Activated T-helper 17 cell treated with anti-CD3 and anti-CD28 coated beads, Interleukin-2, amount 50 U/mL, for 72 hours (primary cell): ENCODE data around the gene CCDC182. TPM values are rescaled to one million over a fixed set of nuclear protein-coding genes. Genes with fewer than 3 reads are reported as not detected.
A peak's percentile ranks its signal among the peaks of the same experiment; 100 is the strongest.

ENCODE experiments used
- ATAC-seq: fragments of 150-1000 bp; cut with Tn5 transposase; replicated peaks from 2 replicates; pipeline ENCODE4 v1.10.0; 2021; ENCODE audit warnings: mild to moderate bottlenecking, moderate library complexity
- H3K27ac Mint-ChIP-seq: one replicate; pipeline ENCODE4 v1.8.0; 2022; ENCODE audit warnings: mixed read lengths
- H3K27me3 Mint-ChIP-seq: one replicate; pipeline ENCODE4 v1.8.0; 2022; ENCODE audit warnings: mixed read lengths
- H3K36me3 Mint-ChIP-seq: one replicate; pipeline ENCODE4 v1.8.0; 2022; ENCODE audit warnings: low read depth, mild to moderate bottlenecking, mixed read lengths
- H3K4me1 Mint-ChIP-seq: one replicate; pipeline ENCODE4 v1.8.0; 2022; ENCODE audit warnings: mixed read lengths
- H3K4me3 Mint-ChIP-seq: one replicate; pipeline ENCODE4 v1.8.0; 2022; ENCODE audit warnings: mild to moderate bottlenecking, mixed read lengths
- H3K9me3 Mint-ChIP-seq: one replicate; pipeline ENCODE4 v1.8.0; 2022; ENCODE audit warnings: mixed read lengths
- total RNA-seq, 2 donors: library from RNA; stranded (reverse); gene quantifications; one replicate each; pipeline ENCODE4 v1.2.3, GENCODE V29; 2022

Gene CCDC182
- total RNA-seq, 2 donors from 2014 or later = not detected

- Mint-ChIP-seq H3K27ac (no peak overlapping the region), H3K36me3 (no peaks in the 10 kb centered on the region), H3K4me3 (no peak overlapping the region), H3K9me3 (no peaks in the 10 kb centered on the region), H3K4me1 (no peaks in the 10 kb centered on the region), H3K27me3 (peaks cover 3% of the 10 kb centered on the region)
- no peak for ATAC-seq
These were observed 39.0 kb downstream of the CCDC182 start for GRCh38 chr17:57705921-57706695.

- no peaks in the 10 kb centered on the region for H3K4me1 Mint-ChIP-seq
- H3K27ac Mint-ChIP-seq = no peak overlapping the region
These were observed 40.7 kb downstream of the CCDC182 start for GRCh38 chr17:57704448-57704847.

GRCh38 chr17:57703273-57703672 is 41.8 kb downstream of the CCDC182 start:
- no peaks in the 10 kb centered on the region for H3K9me3 Mint-ChIP-seq
- no peaks in the 10 kb centered on the region for H3K4me1 Mint-ChIP-seq
- H3K4me3 Mint-ChIP-seq = no peak overlapping the region
- no peak for ATAC-seq
- H3K27me3 Mint-ChIP-seq = no peaks in the 10 kb centered on the region
- H3K27ac Mint-ChIP-seq = no peak overlapping the region
- no peaks in the 10 kb centered on the region for H3K36me3 Mint-ChIP-seq

More at GRCh38 chr17:57704448-57704847, 40.7 kb downstream of the CCDC182 start:
- no peaks in the 10 kb centered on the region for H3K36me3 Mint-ChIP-seq
- no peaks in the 10 kb centered on the region for H3K27me3 Mint-ChIP-seq
- H3K4me3 Mint-ChIP-seq = no peak overlapping the region
- no peak for ATAC-seq
- no peaks in the 10 kb centered on the region for H3K9me3 Mint-ChIP-seq

GRCh38 chr17:57701124-57701523 is 44.0 kb downstream of the CCDC182 start:
- Mint-ChIP-seq H3K27ac (no peak overlapping the region), H3K36me3 (no peaks in the 10 kb centered on the region), H3K4me3 (no peak overlapping the region), H3K4me1 (no peaks in the 10 kb centered on the region), H3K27me3 (no peaks in the 10 kb centered on the region), H3K9me3 (no peaks in the 10 kb centered on the region)
- no peak for ATAC-seq

- no peak for ATAC-seq
- no peaks in the 10 kb centered on the region for H3K9me3 Mint-ChIP-seq
- no peaks in the 10 kb centered on the region for H3K27me3 Mint-ChIP-seq
- H3K4me1 Mint-ChIP-seq = no peaks in the 10 kb centered on the region
- peak overlapping the region; percentile 16 for H3K27ac Mint-ChIP-seq
- no peak overlapping the region for H3K4me3 Mint-ChIP-seq
- H3K36me3 Mint-ChIP-seq = no peaks in the 10 kb centered on the region
These were observed 45.3 kb downstream of the CCDC182 start for GRCh38 chr17:57699751-57700219.

- no peaks in the 10 kb centered on the region for H3K27me3 Mint-ChIP-seq
- H3K4me1 Mint-ChIP-seq = peaks cover 5% of the 10 kb centered on the region
- no peak overlapping the region for H3K4me3 Mint-ChIP-seq
- no peak overlapping the region for H3K27ac Mint-ChIP-seq
- no peaks in the 10 kb centered on the region for H3K36me3 Mint-ChIP-seq
- H3K9me3 Mint-ChIP-seq = no peaks in the 10 kb centered on the region
- peak; percentile 90 for ATAC-seq
These were observed 47.0 kb downstream of the CCDC182 start for GRCh38 chr17:57697891-57698711.

GRCh38 chr17:57697197-57697596 is 47.9 kb downstream of the CCDC182 start:
- Mint-ChIP-seq H3K27ac (no peak overlapping the region), H3K4me1 (peaks cover 11% of the 10 kb centered on the region), H3K36me3 (no peaks in the 10 kb centered on the region), H3K27me3 (no peaks in the 10 kb centered on the region), H3K9me3 (no peaks in the 10 kb centered on the region), H3K4me3 (no peak overlapping the region)
- no peak for ATAC-seq

GRCh38 chr17:57696050-57696449 is 49.0 kb downstream of the CCDC182 start:
- no peak for ATAC-seq
- Mint-ChIP-seq H3K9me3 (no peaks in the 10 kb centered on the region), H3K4me1 (peaks cover 11% of the 10 kb centered on the region), H3K4me3 (no peak overlapping the region), H3K27ac (no peak overlapping the region), H3K36me3 (no peaks in the 10 kb centered on the region), H3K27me3 (no peaks in the 10 kb centered on the region)

Other genes starting within 250 kb of the CCDC182 start
- gene MRPS23, start 104.7 kb upstream of the CCDC182 start, total RNA-seq = 10 to 100 TPM; 27.5 to 48.5 TPM
- gene CUEDC1, start 210.1 kb upstream of the CCDC182 start, total RNA-seq = under 1 TPM; 0.15 to 0.56 TPM
- gene VEZF1, start 243.0 kb upstream of the CCDC182 start, total RNA-seq = 10 to 100 TPM; 21.4 to 29.6 TPM